Progenitor cell of endocrine pancreas (in vitro differentiated cells): ENCODE results near the gene EIF4B. TPM values are rescaled to one million over a fixed set of nuclear protein-coding genes. Genes with fewer than 3 reads are reported as not detected.

ENCODE experiments used
- DNase-seq: peaks from one replicate; pipeline ENCODE4 v3.0.0; 2021; ENCODE audit warnings: low spot score; ENCODE audit not compliant: unreplicated experiment
- H3K27ac Mint-ChIP-seq: 2 replicates; pipeline ENCODE4 v1.8.0; 2021; ENCODE audit warnings: mild to moderate bottlenecking, moderate library complexity, mixed read lengths
- H3K27me3 Mint-ChIP-seq: 2 replicates; pipeline ENCODE4 v1.8.0; 2021; ENCODE audit warnings: mixed read lengths
- H3K36me3 Mint-ChIP-seq: 2 replicates; pipeline ENCODE4 v1.8.0; 2022; ENCODE audit warnings: mixed read lengths; ENCODE audit not compliant: insufficient read depth
- H3K4me1 Mint-ChIP-seq: 2 replicates; pipeline ENCODE4 v1.8.0; 2021; ENCODE audit warnings: low read depth, mixed read lengths
- H3K4me3 Mint-ChIP-seq: 2 replicates; pipeline ENCODE4 v1.8.0; 2021; ENCODE audit warnings: low read depth, mild to moderate bottlenecking, moderate library complexity, mixed read lengths
- H3K9me3 Mint-ChIP-seq: 2 replicates; pipeline ENCODE4 v1.8.0; 2021; ENCODE audit warnings: low read depth, mixed read lengths
- CTCF ChIP-seq: fragments of 200-600 bp; sonication (generic); IDR thresholded peaks from one replicate; pipeline ENCODE4 v1.5.0; 2021; ENCODE audit warnings: antibody characterized with exemption, mild to moderate bottlenecking; ENCODE audit not compliant: unreplicated experiment
- total RNA-seq: library from RNA; stranded (reverse); gene quantifications from 2 replicates; pipeline ENCODE4 v1.2.1, GENCODE V29; 2021

EIF4B gene
- total RNA-seq, 1 donor from 2014 or later: 447 TPM

- Mint-ChIP-seq H3K27me3 (peaks cover 2% of the 10 kb centered on the region), H3K36me3 (no peaks in the 10 kb centered on the region), H3K4me1 (peaks cover 42% of the 10 kb centered on the region), H3K9me3 (no peaks in the 10 kb centered on the region), H3K4me3 (no peak overlapping the region), H3K27ac (peak overlapping the region; percentile 90)
- DNase-seq: no peak
- TF ChIP-seq CTCF: no peak
These were observed 42.6 kb downstream of the EIF4B start for GRCh38 chr12:53048780-53049401.

GRCh38 chr12:53049571-53050318, 43.5 kb downstream of the EIF4B start, which contains the start of gene TNS2:
TNS2 (plus strand) TSS chr12:53050065; CDS start chr12:53050186, 121 bp downstream.
- Mint-ChIP-seq H3K27ac (peak within 1 kb of the TSS; percentile 65), H3K4me3 (no peak within 1 kb of the TSS), H3K4me1 (peaks cover 35% of the 10 kb centered on the region), H3K27me3 (peaks cover 2% of the 10 kb centered on the region), H3K36me3 (no peaks in the 10 kb centered on the region), H3K9me3 (no peaks in the 10 kb centered on the region)
- DNase-seq: no peak
- TF ChIP-seq CTCF: no peak

- Mint-ChIP-seq H3K4me1 (peaks cover 30% of the 10 kb centered on the region), H3K27me3 (peaks cover 2% of the 10 kb centered on the region), H3K9me3 (no peaks in the 10 kb centered on the region), H3K36me3 (no peaks in the 10 kb centered on the region), H3K4me3 (no peak overlapping the region), H3K27ac (no peak overlapping the region)
- no peak for TF ChIP-seq CTCF
- no peak for DNase-seq
These were observed 44.3 kb downstream of the EIF4B start for GRCh38 chr12:53050426-53051057.

GRCh38 chr12:53051058-53051880, 45.0 kb downstream of the EIF4B start:
- Mint-ChIP-seq H3K36me3 (no peaks in the 10 kb centered on the region), H3K9me3 (no peaks in the 10 kb centered on the region), H3K27me3 (peaks cover 2% of the 10 kb centered on the region), H3K4me1 (peaks cover 23% of the 10 kb centered on the region), H3K4me3 (no peak overlapping the region), H3K27ac (peak overlapping the region; percentile 76)
- no peak for DNase-seq
- no peak for TF ChIP-seq CTCF
